Prostate gland (tissue), 2 donors: ENCODE measurements around the gene FGF6.

Source experiments
- POLR2A ChIP-seq: fragments of 450-650 bp; IDR thresholded peaks from one replicate; pipeline ENCODE4 v1.6.1; 2016; ENCODE audit warnings: antibody characterized with exemption, mild to moderate bottlenecking
- TF ChIP-seq, protein P1 (sequence below), 4 experiments: fragments of 200-600 bp in 2 of 4; fragments of 450-650 bp in 2 of 4; sonication (generic) in 2 of 4; IDR thresholded peaks; 1 replicate in 3 of 4; 2 replicates in 1 of 4; pipeline ENCODE4 v1.5.1; 2016 to 2019; ENCODE audit warnings: antibody characterized with exemption in 4 of 4, mild to moderate bottlenecking in 2 of 4, moderate library complexity in 2 of 4

DNA sequence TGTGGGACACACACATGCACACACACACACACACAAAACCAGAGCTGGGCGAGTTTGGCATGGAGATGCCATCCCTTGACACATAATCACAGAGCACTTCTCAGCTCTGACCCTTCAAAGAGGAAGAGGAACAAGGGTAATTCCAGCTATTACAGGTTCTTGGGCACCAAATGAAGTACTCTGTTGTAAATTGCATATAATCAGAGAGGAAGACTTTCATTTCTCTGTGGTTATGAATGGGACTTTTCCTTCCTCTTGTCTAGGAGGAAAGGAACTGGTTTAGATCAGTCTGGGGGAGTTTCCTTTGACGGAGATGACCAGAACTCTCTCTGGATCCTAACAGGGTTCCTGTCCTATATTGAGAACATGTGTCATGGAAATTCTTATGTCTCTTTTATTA lies 26.4 kb upstream of the FGF6 start:
- TF ChIP-seq, protein P1, sequence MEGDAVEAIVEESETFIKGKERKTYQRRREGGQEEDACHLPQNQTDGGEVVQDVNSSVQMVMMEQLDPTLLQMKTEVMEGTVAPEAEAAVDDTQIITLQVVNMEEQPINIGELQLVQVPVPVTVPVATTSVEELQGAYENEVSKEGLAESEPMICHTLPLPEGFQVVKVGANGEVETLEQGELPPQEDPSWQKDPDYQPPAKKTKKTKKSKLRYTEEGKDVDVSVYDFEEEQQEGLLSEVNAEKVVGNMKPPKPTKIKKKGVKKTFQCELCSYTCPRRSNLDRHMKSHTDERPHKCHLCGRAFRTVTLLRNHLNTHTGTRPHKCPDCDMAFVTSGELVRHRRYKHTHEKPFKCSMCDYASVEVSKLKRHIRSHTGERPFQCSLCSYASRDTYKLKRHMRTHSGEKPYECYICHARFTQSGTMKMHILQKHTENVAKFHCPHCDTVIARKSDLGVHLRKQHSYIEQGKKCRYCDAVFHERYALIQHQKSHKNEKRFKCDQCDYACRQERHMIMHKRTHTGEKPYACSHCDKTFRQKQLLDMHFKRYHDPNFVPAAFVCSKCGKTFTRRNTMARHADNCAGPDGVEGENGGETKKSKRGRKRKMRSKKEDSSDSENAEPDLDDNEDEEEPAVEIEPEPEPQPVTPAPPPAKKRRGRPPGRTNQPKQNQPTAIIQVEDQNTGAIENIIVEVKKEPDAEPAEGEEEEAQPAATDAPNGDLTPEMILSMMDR (IDR thresholded peaks at IDR 0.05): no peak
- TF ChIP-seq POLR2A: no peak
